Muscle of leg (tissue), 11 donors: ENCODE measurements around the gene SH3GL1. TPM values are rescaled to one million over a fixed set of nuclear protein-coding genes. Genes with fewer than 3 reads are reported as not detected.

Source experiments
- DNase-seq: peaks from one replicate; pipeline ENCODE4 v3.0.0; 2013
- H3K27ac ChIP-seq: one replicate; pipeline ENCODE4 v1.5.1; 2013; ENCODE audit warnings: mild to moderate bottlenecking, low read length, control low read depth
- H3K27me3 ChIP-seq: one replicate; pipeline ENCODE4 v1.6.1; 2013; ENCODE audit warnings: low read length; ENCODE audit not compliant: control insufficient read depth, insufficient read depth
- H3K36me3 ChIP-seq: one replicate; pipeline ENCODE4 v1.6.1; 2013; ENCODE audit warnings: low read length; ENCODE audit not compliant: control insufficient read depth, insufficient read depth
- H3K4me1 ChIP-seq: one replicate; pipeline ENCODE4 v1.6.1; 2013; ENCODE audit warnings: low read length; ENCODE audit not compliant: control insufficient read depth, insufficient read depth
- H3K4me3 ChIP-seq: one replicate; pipeline ENCODE4 v1.5.1; 2013; ENCODE audit warnings: low read length, control low read depth
- H3K9me3 ChIP-seq: replicated peaks from 2 replicates; pipeline ENCODE4 v1.6.1; 2013; ENCODE audit warnings: low read depth, low read length; ENCODE audit not compliant: control insufficient read depth
- WGBS: methylation state at CpG from one replicate; pipeline ENCODE4 v1.1.5; 2013; ENCODE audit warnings: missing lambda C conversion rate; ENCODE audit not compliant: insufficient coverage; 5-methylcytosine and 5-hydroxymethylcytosine counted together
- polyA plus RNA-seq, 8 donors: library from polyadenylated mRNA; unstranded; fragments of 120-200 nt; gene quantifications; one replicate each; pipeline versions ENCODE4 v1.2.1 to v1.2.3, GENCODE V29; 2013; ENCODE audit warnings: inconsistent platforms in 1 of 8, low replicate concordance in 1 of 8; ENCODE audit not compliant: insufficient read length in 8 of 8, insufficient read depth in 1 of 8
- total RNA-seq: library from RNA; stranded (reverse); fragments of 120-200 nt; gene quantifications from one replicate; pipeline ENCODE4 v1.2.4, GENCODE V29; 2013

Gene SH3GL1
- total and polyA plus RNA-seq, 9 donors, result 29.1 to 77.9 (median 69.7) TPM

DNA sequence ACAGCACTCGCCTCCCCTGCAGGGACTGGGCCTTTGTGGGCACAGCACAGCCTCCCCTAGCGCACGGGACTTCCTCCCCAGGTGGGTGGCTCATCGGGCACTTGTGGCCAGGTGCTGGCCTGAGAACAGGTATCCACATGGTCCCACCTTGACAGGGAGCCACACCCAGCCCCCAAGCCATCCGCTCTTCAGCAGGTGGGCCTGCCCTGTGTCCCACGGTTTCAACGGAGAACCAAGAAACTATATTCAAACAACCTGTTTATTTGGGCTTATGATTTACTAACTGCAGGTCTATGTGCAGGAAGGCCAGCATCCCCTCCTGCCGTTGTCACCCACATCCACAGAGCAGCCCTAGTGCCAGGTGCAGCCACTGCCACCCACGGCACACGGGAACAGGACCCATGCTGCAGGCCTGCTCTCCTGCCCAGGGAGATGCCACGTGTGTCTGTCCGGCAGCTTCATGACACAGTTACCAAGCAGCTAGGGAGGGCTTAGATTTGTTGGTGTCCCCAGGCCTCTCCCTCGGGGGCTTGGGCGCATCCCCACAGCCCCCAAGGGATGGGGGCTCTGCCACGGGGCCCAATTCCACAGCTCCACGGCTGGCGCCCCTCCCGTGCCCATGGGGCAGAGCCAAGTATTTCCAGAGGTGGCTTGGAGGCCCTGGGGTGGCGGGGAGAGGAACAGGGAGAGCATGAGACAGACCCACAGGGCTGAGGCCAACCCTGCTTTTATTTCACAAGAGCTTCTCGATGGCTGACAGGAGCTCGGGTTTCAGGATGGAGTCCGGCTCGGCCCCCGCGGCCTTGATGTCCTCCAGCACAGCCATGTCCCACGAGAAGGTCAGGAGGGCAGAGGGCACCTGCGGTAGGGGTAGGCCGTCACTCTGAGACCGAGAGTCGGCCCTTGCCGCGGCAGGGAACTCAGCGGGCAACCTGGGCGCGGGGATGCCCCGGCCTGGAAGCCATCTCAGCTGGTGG is 44.7 kb upstream of the SH3GL1 start:
- peak overlapping the region; percentile 20 for H3K27ac ChIP-seq
- no peaks in the 10 kb centered on the region for H3K9me3 ChIP-seq
- no peaks in the 10 kb centered on the region for H3K27me3 ChIP-seq
- peaks cover 54% of the 10 kb centered on the region for H3K4me1 ChIP-seq
- peak; percentile 27 for DNase-seq
- peaks cover 66% of the 10 kb centered on the region for H3K36me3 ChIP-seq
- no peak overlapping the region for H3K4me3 ChIP-seq
- WGBS, result 64% methylated on average over 31 of the region's 36 CpGs

DNA sequence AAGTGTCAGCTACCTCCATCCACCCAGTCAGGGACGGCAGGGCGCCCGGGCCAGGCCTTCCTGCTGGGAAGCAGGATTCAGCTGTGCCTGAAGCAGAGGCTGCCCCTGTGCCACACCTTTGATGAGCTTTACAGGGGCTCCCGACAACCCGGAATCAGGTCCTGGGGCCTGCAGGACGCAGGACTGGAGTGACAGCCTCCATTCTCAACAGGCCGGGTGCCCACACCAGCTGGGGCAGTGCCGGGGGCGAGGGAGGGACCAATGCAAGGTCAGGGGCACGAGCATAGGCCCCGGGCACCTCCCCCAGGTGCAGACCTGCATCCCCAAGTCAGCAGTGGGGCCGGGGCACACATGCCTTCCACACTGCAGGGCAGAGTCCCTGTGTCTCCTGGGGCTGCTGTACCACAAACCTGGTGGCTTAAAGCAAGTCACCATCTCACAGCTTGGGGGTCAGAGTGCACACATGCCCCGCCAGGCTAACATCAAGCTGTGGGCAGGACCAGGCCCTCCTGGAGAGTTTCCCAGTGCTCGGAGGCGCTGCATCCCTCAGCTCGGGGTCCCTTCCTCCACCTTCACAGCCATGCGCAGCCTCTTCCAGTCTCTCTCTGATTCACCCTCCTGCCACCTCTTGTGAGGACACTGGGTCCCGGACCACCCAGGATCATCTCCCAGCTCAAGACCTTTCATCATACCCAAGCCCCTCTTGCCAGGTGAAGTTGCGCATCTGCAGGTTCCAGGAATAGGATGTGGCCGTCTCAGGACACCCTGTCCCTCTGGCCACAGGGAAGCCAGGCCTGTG is 43.8 kb upstream of the SH3GL1 start:
- no peaks in the 10 kb centered on the region for H3K9me3 ChIP-seq
- no peaks in the 10 kb centered on the region for H3K27me3 ChIP-seq
- peaks cover 61% of the 10 kb centered on the region for H3K36me3 ChIP-seq
- peaks cover 46% of the 10 kb centered on the region for H3K4me1 ChIP-seq
- no peak for DNase-seq
- H3K27ac ChIP-seq, result no peak overlapping the region
- no peak overlapping the region for H3K4me3 ChIP-seq
- WGBS, result 78% methylated on average over 16 of the region's 20 CpGs

GRCh38 chr19:4443188-4443587 is 42.8 kb upstream of the SH3GL1 start:
- DNase-seq, result no peak
- H3K36me3 ChIP-seq, result peaks cover 53% of the 10 kb centered on the region
- 92% methylated on average over 11 of the region's 15 CpGs for WGBS
- H3K27ac ChIP-seq, result no peak overlapping the region
- no peaks in the 10 kb centered on the region for H3K9me3 ChIP-seq
- peaks cover 36% of the 10 kb centered on the region for H3K4me1 ChIP-seq
- no peaks in the 10 kb centered on the region for H3K27me3 ChIP-seq
- no peak overlapping the region for H3K4me3 ChIP-seq

DNA sequence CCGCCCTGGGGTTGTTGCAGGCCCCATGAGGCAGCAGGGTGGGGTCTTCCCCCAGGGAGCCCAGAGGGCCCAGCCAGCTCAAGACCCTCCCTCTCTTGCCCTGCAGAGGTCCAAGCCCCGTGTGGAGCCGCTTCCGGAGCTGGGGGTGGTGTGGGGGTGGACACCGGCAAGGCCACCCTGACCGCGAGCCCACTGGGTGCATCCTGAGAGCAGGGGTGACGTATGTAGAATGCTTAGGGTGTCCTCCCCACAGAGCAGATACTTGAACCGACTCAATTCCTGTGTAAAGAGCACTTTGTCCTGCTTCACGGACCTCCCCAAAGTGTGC is 42.4 kb upstream of the SH3GL1 start:
- Histone ChIP-seq H3K4me1 (peaks cover 32% of the 10 kb centered on the region), H3K36me3 (peaks cover 49% of the 10 kb centered on the region), H3K9me3 (no peaks in the 10 kb centered on the region), H3K27ac (no peak overlapping the region), H3K27me3 (no peaks in the 10 kb centered on the region), H3K4me3 (no peak overlapping the region)
- 100% methylated on average over 1 of the region's 10 CpGs for WGBS
- no peak for DNase-seq

GRCh38 chr19:4441994-4442818 is 41.9 kb upstream of the SH3GL1 start:
- Histone ChIP-seq H3K27me3 (no peaks in the 10 kb centered on the region), H3K27ac (no peak overlapping the region), H3K4me3 (no peak overlapping the region)

GRCh38 chr19:4439243-4439642 is 38.9 kb upstream of the SH3GL1 start:
- WGBS, result 74% methylated on average over 9 of the region's 12 CpGs
- Histone ChIP-seq H3K36me3 (peaks cover 33% of the 10 kb centered on the region), H3K27me3 (no peaks in the 10 kb centered on the region), H3K9me3 (no peaks in the 10 kb centered on the region), H3K4me3 (no peak overlapping the region), H3K4me1 (peaks cover 7% of the 10 kb centered on the region), H3K27ac (no peak overlapping the region)
- peak; percentile 32 for DNase-seq

More at GRCh38 chr19:4441994-4442818, 41.9 kb upstream of the SH3GL1 start:
- no peak for DNase-seq
- no peaks in the 10 kb centered on the region for H3K9me3 ChIP-seq
- H3K4me1 ChIP-seq, result peaks cover 26% of the 10 kb centered on the region
- 73% methylated on average over 18 of the region's 22 CpGs for WGBS
- peaks cover 44% of the 10 kb centered on the region for H3K36me3 ChIP-seq

DNA sequence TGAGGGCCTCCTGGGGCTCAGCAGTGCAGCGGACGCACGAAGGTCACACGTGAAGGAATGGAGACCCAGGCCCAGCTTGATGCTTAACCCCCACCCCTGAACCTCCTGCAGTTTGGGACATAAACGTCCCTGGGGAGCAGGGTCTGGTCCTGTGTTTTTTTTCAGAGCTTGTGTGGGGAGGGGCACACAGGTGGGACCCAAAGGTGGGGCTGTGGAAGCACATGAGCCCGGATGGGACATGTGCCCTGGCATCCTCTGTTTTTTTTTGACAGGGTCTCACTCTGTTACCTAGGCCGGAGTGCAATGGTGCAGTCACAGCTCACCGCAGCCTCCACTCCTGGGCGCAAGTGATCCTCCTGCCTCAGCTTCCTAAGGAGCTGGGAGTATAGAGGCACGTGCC is 36.8 kb upstream of the SH3GL1 start:
- no peaks in the 10 kb centered on the region for H3K27me3 ChIP-seq
- WGBS, result 98% methylated on average over 8 of the region's 10 CpGs
- no peaks in the 10 kb centered on the region for H3K9me3 ChIP-seq
- DNase-seq, result no peak
- H3K4me1 ChIP-seq, result peaks cover 13% of the 10 kb centered on the region
- no peak overlapping the region for H3K4me3 ChIP-seq
- peaks cover 41% of the 10 kb centered on the region for H3K36me3 ChIP-seq
- H3K27ac ChIP-seq, result no peak overlapping the region

GRCh38 chr19:4436231-4436630 is 35.9 kb upstream of the SH3GL1 start:
- peaks cover 22% of the 10 kb centered on the region for H3K4me1 ChIP-seq
- H3K27me3 ChIP-seq, result no peaks in the 10 kb centered on the region
- H3K4me3 ChIP-seq, result no peak overlapping the region
- no peak for DNase-seq
- H3K9me3 ChIP-seq, result no peaks in the 10 kb centered on the region
- H3K36me3 ChIP-seq, result peaks cover 48% of the 10 kb centered on the region
- 81% methylated on average over 7 of the region's 7 CpGs for WGBS
- no peak overlapping the region for H3K27ac ChIP-seq

- 100% methylated on average over 2 of the region's 9 CpGs for WGBS
- peaks cover 30% of the 10 kb centered on the region for H3K4me1 ChIP-seq
- no peak for DNase-seq
- no peak overlapping the region for H3K27ac ChIP-seq
- no peaks in the 10 kb centered on the region for H3K27me3 ChIP-seq
- H3K4me3 ChIP-seq, result no peak overlapping the region
- H3K9me3 ChIP-seq, result no peaks in the 10 kb centered on the region
- H3K36me3 ChIP-seq, result peaks cover 61% of the 10 kb centered on the region
Measured at GRCh38 chr19:4434391-4434790, 34.0 kb upstream of the SH3GL1 start.
